Ascending aorta (tissue), 2 donors: ENCODE measurements around the gene CCDC122. TPM values are rescaled to one million over a fixed set of nuclear protein-coding genes. Genes with fewer than 3 reads are reported as not detected.
A peak's percentile ranks its signal among the peaks of the same experiment; 100 is the strongest.

ENCODE experiments used
- DNase-seq, 2 donors: peaks; one replicate each; pipeline ENCODE4 v3.0.0-alpha.2; 2019; ENCODE audit warnings: low spot score in 2 of 2
- H3K27ac ChIP-seq, 2 donors: fragments of 200-600 bp; sonication (generic); one replicate each; pipeline ENCODE4 v1.5.1; 2016 to 2017; ENCODE audit warnings: mild to moderate bottlenecking in 1 of 2
- H3K27me3 ChIP-seq: fragments of 200-600 bp; sonication (generic); one replicate; pipeline ENCODE4 v1.5.1; 2017
- H3K36me3 ChIP-seq, 2 donors: fragments of 200-600 bp; sonication (generic); one replicate each; pipeline ENCODE4 v1.5.1; 2016
- H3K4me1 ChIP-seq, 2 donors: fragments of 200-600 bp; sonication (generic); one replicate each; pipeline ENCODE4 v1.5.1; 2016 to 2017; ENCODE audit warnings: mild to moderate bottlenecking in 1 of 2
- H3K4me3 ChIP-seq, 2 donors: fragments of 200-600 bp; sonication (generic); one replicate each; pipeline ENCODE4 v1.5.1; 2016 to 2017; ENCODE audit warnings: mild to moderate bottlenecking in 1 of 2
- H3K9me3 ChIP-seq, 2 donors: fragments of 200-600 bp; sonication (generic); one replicate each; pipeline ENCODE4 v1.5.1; 2016
- intact Hi-C: fragments of 100-400 bp; cut with DNase I; formaldehyde crosslinking; loops from one replicate; pipeline ENCODE4 v1.15.1; 2023
- total RNA-seq: library from RNA; depleted of rRNA; stranded (reverse); fragments of >200 nt; gene quantifications from one replicate; pipeline ENCODE4 v1.1.0, GENCODE V29; 2016
- TF ChIP-seq, protein P1 (sequence below), 3 experiments: fragments of 200-600 bp in 2 of 3; fragments of 450-650 bp in 1 of 3; sonication (generic) in 2 of 3; IDR thresholded peaks; one replicate each; pipeline ENCODE4 v1.5.1; 2016 to 2019; ENCODE audit warnings: antibody characterized with exemption in 3 of 3, mild to moderate bottlenecking in 1 of 3, moderate library complexity in 1 of 3

CCDC122 gene
- total RNA-seq, 1 donor from 2014 or later, result 0.64 TPM

DNA sequence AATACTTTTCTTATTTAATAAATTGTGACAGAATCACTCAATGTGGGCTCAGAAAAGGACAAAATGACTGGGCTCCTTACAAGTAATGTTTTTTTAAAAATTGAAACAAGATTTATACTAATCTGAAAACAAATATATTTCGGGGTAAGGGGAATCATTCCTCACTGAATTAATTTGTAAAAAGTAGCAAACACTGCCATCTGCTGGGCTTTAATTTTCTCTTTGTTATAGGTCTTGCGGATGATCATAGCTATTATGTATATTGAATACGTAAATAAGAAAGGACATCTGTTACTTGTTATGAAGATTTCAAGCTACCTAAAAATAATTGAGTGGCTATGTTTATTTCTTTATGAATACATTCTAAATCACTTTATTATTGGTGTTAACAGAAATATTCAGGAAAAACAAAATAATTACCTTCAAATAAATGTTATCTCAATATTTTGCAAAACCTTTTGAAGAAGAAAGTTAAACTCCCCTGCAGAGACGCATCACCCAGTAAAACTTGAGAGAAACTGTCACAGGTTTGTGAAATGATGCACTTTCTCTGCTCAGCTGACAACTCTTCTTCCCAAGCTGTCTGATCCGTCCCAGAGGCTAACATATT lies 75.0 kb downstream of the CCDC122 start:
- intact Hi-C loops, result loop anchor here (2.0 kb wide), 3 partner anchors 502 to 836 kb away; no protein-coding TSS in a partner anchor
- Histone ChIP-seq H3K27ac (no peak overlapping the region), H3K4me1 (peaks cover 0 to 3% of the 10 kb centered on the region in 2 donors), H3K4me3 (no peak overlapping the region), H3K36me3 (no peaks in the 10 kb centered on the region), H3K9me3 (no peaks in the 10 kb centered on the region), H3K27me3 (no peaks in the 10 kb centered on the region)
- DNase-seq, result no peak
- TF ChIP-seq, protein P1, sequence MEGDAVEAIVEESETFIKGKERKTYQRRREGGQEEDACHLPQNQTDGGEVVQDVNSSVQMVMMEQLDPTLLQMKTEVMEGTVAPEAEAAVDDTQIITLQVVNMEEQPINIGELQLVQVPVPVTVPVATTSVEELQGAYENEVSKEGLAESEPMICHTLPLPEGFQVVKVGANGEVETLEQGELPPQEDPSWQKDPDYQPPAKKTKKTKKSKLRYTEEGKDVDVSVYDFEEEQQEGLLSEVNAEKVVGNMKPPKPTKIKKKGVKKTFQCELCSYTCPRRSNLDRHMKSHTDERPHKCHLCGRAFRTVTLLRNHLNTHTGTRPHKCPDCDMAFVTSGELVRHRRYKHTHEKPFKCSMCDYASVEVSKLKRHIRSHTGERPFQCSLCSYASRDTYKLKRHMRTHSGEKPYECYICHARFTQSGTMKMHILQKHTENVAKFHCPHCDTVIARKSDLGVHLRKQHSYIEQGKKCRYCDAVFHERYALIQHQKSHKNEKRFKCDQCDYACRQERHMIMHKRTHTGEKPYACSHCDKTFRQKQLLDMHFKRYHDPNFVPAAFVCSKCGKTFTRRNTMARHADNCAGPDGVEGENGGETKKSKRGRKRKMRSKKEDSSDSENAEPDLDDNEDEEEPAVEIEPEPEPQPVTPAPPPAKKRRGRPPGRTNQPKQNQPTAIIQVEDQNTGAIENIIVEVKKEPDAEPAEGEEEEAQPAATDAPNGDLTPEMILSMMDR (IDR thresholded peaks at IDR 0.05), result peak; percentile 39 to 66 (median 41)

DNA sequence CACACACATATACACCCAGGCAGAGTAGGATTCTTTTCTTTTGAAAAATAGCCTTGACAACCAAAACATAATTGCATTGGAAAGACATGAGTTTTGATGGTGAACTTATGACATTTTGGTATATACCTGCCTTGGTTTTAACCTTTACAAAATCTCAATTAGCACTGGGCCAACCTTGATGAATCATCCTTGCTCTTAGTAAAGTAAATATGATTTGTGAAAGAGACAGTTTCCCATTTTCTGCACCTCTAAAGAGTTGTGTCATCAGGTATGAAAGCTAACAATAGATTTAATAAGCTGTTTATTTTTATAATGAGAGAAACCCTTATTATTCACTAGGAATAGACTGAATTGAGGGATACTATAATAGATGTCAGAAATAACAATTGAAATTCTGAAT lies 77.0 kb downstream of the CCDC122 start:
- TF ChIP-seq, protein P1 (IDR thresholded peaks at IDR 0.05), result no peak
- peaks cover 0 to 3% of the 10 kb centered on the region in 2 donors for H3K4me1 ChIP-seq
- no peaks in the 10 kb centered on the region for H3K36me3 ChIP-seq
- H3K9me3 ChIP-seq, result no peaks in the 10 kb centered on the region
- intact Hi-C loops, result no loop called here
- no peaks in the 10 kb centered on the region for H3K27me3 ChIP-seq
- no peak for DNase-seq
- no peak overlapping the region for H3K4me3 ChIP-seq
- H3K27ac ChIP-seq, result no peak overlapping the region

DNA sequence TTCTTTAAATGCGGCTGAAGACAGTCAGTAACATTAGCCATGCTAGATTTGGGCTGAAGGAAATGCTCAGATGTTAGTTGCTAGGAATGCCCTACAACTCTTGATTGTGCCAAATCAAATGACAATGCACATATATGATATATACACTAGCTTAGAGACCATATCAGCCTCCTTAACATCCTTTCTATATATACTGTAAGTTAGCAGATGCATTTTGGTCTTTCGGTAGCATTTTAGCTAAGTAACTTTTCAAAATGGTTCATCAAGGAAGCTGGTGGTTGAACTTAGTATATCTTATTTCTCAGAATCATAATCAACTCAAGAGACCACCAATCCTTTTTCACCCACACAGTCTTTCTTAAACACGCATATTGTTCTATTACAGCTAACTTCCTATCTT lies 78.7 kb downstream of the CCDC122 start:
- TF ChIP-seq, protein P1 (IDR thresholded peaks at IDR 0.05), result no peak

DNA sequence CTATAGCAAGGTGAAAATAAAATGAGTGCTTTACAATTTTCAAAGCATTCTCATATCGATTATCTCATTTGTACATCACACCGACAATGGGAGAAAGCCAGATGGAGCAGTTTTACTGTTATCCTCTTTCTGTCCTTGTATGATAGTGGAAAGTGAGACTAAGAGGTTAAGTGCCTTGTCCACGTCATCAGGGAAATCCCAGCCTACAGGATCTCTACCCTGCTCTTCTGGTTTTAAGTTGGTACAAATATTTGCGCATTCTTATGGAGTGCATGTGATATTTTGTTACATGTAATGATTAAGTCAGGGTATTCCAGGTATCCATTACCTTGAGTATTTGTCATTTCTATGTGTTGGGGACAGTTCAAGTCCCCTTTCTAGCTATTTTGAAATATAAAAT lies 80.3 kb downstream of the CCDC122 start:
- H3K4me3 ChIP-seq, result no peak overlapping the region
- no peaks in the 10 kb centered on the region for H3K36me3 ChIP-seq
- intact Hi-C loops, result no loop called here
- H3K27ac ChIP-seq, result no peak overlapping the region
- no peaks in the 10 kb centered on the region for H3K27me3 ChIP-seq
- DNase-seq, result no peak
- TF ChIP-seq, protein P1 (IDR thresholded peaks at IDR 0.05), result no peak
- no peaks in the 10 kb centered on the region for H3K4me1 ChIP-seq
- no peaks in the 10 kb centered on the region for H3K9me3 ChIP-seq

More for the DNA sequence above, 78.7 kb downstream of the CCDC122 start:
- no peak for DNase-seq
- Histone ChIP-seq H3K4me3 (no peak overlapping the region), H3K36me3 (no peaks in the 10 kb centered on the region), H3K27me3 (no peaks in the 10 kb centered on the region), H3K4me1 (peaks cover 0 to 3% of the 10 kb centered on the region in 2 donors), H3K9me3 (no peaks in the 10 kb centered on the region), H3K27ac (no peak overlapping the region)
- intact Hi-C loops, result no loop called here

DNA sequence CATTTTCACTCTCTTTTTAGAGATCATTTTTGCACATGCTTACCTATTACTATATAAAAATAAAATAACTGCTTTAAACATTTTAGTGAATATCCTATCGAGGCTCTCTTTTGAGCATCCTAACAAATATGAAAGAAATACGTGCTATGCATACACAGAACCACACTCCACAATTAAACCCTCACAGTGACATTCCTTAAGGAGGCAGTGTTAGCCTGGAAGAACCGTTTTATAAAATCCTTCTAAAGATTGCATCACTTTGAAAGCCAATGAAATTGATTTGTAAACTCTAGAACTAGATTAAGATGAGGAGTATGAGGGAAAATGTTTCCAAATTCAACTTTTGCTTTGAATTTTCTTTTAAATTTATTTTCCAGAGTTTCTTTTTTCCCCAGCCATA lies 81.7 kb downstream of the CCDC122 start:
- H3K9me3 ChIP-seq, result no peaks in the 10 kb centered on the region
- H3K27me3 ChIP-seq, result no peaks in the 10 kb centered on the region
- no peak overlapping the region for H3K4me3 ChIP-seq
- intact Hi-C loops, result no loop called here
- H3K36me3 ChIP-seq, result no peaks in the 10 kb centered on the region
- TF ChIP-seq, protein P1 (IDR thresholded peaks at IDR 0.05), result no peak
- H3K27ac ChIP-seq, result no peak overlapping the region
- no peak for DNase-seq
- no peaks in the 10 kb centered on the region for H3K4me1 ChIP-seq

DNA sequence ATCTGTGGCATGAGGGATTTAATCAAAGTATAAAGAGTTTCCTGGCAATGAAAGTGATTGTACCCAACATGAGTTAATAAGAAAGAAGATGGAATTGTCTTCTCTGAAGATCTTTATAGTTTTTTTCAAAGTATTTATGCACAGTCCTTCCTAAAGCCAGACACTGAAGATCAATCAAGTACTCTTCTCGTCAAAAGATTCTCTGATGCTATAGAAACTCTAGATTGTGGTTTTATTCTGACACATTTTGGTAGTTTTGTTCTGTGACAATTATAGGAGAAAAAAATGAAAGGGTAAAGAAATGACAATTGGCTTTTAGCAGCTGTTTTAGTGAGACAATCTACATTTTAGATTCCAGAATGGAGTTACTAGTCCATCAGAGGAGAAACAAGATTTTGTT lies 82.4 kb downstream of the CCDC122 start:
- TF ChIP-seq, protein P1 (IDR thresholded peaks at IDR 0.05), result no peak

More for the DNA sequence above, 82.4 kb downstream of the CCDC122 start:
- no peaks in the 10 kb centered on the region for H3K9me3 ChIP-seq
- H3K4me3 ChIP-seq, result no peak overlapping the region
- no peaks in the 10 kb centered on the region for H3K27me3 ChIP-seq
- H3K4me1 ChIP-seq, result no peaks in the 10 kb centered on the region
- no peaks in the 10 kb centered on the region for H3K36me3 ChIP-seq
- intact Hi-C loops, result no loop called here
- no peak for DNase-seq
- no peak overlapping the region for H3K27ac ChIP-seq
